Stimulated activated CD4-positive, alpha-beta T cell treated with anti-CD3 and anti-CD28 coated beads, Interleukin-2, amount 100 ng/mL, for 4 hours (primary cell): ENCODE measurements around the gene MRPL40.

Source experiments
- DNase-seq: peaks from one replicate; pipeline ENCODE4 v3.0.0-alpha.2; 2020; ENCODE audit warnings: low read depth

The MRPL40 gene

GRCh38 chr22:19483481-19484244, 51.3 kb downstream of the MRPL40 start:
- DNase-seq, result no peak
